RKO (cell line): ENCODE results near the gene NRXN3.

Source experiments
- DNase-seq: peaks from one replicate; pipeline ENCODE4 v3.0.0-alpha.2; 2016; ENCODE audit warnings: low spot score

NRXN3 gene

DNA sequence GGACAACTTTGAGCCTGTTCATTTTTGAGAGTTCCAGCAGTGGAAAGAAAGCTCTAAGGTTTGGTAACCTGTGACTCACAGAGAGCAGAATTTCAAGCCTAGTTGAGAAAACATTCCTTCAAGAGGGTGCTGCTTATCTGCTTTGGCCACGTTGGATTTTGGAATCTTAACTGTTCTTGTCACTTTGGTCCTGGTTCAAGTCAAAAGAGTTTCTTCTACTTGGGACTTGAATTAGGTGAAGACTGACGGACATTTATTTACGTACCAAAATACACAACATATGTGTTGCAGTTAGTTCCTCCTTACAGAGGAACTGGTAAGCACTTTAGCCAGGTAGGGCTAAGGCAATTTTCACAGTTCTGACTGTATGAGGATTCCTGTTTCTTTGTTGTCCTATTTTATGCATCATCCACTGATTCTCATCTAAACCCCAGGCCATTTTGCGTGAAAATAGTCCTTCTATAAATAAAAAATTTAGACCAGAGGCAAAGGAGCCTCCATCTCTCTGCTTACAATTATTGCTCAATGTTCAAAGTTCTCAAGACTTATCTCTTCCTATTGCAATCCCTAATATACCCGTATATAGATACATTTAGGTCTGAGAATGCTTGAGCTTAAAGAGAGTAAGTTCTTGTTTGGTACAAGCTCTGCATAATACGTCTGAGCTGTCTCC, 1460.3 kb downstream of the NRXN3 start:
- DNase-seq: no peak

GRCh38 chr14:79631276-79631675, 1461.1 kb downstream of the NRXN3 start:
- no peak for DNase-seq

- no peak for DNase-seq
Measured at GRCh38 chr14:79638672-79639266, 1468.6 kb downstream of the NRXN3 start.

DNA sequence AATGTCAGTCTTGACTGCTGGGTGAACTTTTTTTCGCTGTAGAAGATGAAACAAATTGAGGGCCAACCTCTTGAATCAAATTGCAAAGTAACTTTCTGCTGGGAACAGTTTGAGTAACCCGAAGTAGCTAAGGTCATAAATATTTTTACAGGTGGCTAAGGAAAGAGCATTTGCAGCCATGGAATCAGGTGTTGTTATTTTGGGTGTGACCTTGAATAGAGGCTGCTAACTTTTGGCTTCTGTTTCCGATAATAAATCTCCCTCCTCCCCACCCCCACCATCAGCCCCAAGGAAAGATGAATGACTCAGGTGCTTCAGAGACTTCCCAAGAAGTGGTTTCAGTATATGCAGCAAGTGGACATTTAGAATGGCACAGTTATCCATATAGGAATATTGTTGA, 1469.4 kb downstream of the NRXN3 start:
- no peak for DNase-seq

DNA sequence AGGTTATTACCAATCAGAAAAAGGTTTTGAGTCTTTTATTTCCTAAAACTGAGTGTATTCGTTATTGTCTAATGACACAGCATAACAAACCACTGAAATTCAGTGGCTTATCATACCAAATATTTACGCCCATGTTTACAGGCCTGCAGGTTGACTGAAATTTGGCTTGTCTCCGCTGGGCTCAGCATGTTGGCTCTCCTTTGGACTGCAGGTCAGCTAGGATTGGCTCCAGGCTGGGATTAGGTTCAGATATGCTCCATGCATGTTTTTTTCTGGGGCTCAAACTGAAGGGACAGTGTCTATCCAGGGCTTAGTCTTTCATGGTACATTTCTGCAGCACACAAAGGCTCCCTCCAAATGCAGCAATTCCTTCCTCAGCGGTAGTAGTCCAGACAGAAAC, 1471.2 kb downstream of the NRXN3 start:
- no peak for DNase-seq

DNA sequence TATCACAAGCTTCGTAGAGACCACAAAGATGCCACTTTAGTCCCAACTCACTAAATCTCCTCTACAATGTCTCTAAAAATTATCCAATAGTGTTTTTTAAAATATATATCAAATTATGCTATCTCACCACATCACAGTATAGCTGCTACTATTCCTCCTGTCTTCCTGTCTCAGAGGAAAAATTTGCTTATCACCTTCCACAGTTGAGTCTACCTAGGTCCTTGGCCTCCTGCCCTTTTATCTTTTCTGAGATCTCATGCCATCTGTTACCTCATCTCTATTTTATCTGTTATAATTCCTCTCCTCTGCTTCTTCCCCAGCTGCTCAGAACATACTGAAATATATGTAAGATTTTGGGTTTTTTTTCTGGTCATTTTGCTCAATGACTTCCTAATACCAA, 1473.0 kb downstream of the NRXN3 start:
- DNase-seq: no peak

DNA sequence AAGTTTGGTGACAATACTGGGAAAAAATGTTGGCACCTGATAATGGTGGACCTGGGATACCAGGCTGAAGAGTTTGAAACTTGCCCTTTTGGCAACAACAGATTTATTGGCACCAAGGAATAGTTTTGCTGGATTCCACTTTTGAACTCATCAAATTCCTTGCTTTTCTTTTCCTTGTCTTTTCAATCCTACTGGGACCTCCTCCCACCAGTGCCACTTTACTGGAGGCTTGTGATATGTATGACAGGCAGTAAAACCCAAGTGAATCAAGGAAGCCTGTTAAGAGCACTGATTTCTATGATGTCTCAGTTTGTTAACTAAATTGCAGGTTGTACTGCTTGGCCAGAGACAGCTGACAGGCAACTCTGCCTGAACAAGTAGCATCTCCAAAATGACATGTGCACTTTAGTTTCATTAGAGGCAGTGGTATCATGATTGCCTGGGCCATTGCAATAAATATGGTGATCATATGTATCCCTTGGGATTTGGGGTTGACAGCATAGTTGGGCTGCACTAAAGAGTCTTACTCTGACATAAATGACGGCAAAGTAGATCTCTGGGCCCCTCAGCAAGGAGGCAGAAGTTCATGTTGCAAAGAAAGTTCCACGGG, 1475.7 kb downstream of the NRXN3 start:
- no peak for DNase-seq

DNA sequence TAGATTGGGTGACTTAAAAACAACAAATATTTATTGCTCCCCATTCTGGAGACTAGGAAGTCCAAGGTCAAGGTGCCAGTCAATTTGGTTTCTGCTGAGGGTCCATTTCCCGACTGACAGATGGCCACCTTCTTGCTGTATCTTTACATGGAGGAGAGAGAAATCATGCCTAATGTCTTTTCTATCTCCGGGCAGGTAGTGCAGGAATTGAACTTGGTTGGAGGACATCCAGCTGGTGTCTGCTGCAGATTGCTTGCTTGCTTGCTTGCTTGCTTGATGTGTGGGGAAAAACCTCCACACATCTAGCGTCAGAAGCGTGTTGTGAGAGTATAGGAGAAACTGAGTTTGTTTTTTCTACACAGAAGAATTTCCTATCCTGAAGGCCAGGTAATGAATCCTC, 1479.7 kb downstream of the NRXN3 start:
- DNase-seq: no peak

DNA sequence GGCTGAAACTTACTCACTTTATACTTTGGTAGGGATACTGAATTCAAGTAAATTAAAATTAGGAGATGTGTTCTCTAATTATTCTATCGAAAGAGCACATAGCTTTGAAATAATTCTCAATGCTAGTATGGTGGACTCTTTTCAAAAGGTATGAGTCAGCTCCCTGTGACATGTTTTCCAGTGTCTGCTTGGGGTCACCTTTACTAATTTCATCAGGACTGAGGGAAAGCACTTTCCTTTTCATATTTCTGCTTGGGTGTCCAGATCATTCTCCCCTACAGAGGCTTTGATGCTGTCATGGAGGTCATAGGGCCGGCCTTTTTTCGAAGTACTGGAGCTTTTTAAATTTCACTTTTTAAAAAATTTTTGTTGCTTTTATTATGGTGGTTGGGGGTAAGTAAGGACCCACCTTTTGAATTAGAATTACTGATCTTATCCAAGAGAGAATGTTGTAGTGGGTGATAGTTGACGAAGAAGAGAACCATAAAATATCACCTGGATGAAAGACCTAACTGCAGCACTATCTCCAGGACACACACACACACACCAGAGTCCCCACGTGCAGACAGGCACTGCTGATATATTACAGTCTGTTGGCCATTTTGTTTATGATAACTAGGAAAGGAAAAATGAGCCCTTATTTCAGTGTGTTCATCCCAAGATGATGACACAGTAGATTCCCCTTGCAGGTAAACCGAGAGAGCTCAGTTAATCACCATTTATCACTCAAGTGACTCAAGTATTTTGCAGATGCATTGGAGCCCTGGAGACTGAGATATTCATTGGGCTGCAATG, 1482.5 kb downstream of the NRXN3 start:
- DNase-seq: no peak

- DNase-seq: no peak
Measured at GRCh38 chr14:79656056-79656455, 1485.9 kb downstream of the NRXN3 start.

DNA sequence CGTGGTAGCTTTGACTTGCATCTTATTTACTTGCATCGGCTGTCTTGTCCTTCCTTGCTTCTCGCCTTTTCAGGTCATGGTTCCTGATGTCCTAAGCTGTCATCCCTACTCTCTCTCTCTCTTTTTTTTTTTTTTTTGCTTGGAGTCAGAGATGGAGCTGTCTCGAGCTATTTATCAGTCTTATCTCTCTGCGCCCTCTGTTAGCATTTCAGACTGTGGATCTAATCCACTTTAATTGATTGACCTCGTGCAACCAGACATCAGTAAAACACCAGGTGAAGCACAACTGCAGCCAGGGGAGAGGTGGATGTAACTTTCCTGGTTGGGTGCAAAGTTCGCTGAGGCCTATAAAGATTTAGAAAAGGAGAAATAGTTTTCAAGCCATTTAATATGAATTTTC, 1486.3 kb downstream of the NRXN3 start:
- no peak for DNase-seq

DNA sequence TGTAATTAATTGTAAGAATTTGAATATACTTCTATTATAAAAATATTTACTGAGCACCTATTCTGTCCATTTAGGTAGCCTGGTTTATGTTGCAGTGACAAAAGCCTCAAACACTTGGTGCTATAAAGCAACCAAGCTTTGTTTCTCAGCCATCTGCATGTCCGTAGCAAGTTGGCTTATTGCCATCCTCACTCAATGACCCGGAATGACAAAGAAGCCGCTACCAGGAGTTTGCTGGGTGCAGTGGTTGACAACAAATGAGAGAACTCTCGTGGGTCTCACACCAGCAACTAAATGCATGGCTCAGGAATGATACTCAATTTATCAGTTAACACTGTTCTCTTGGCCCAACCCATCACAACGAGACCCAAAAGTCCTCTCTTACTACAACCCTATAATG, 1488.0 kb downstream of the NRXN3 start:
- DNase-seq: no peak

DNA sequence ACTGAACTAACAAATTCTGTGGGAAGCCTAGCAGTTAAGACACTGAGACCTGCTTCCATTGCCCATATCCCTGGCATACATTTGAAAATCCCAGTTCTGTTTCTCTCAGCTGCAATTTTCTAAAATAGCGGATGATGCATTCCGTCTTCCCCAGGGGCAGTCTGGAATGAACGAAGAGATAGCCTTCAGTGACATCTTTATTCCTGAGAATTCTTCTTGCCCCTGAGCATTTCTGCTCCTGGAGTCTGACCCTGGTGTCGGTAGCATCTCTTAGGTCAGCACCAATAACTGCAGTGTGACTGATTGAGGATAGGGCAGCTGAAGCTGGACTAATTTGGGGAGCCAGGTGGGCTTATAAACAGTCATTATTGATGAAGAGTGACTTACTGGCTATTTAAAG, 1488.6 kb downstream of the NRXN3 start:
- no peak for DNase-seq

- no peak for DNase-seq
Measured at GRCh38 chr14:79660053-79660939, 1490.1 kb downstream of the NRXN3 start.

DNA sequence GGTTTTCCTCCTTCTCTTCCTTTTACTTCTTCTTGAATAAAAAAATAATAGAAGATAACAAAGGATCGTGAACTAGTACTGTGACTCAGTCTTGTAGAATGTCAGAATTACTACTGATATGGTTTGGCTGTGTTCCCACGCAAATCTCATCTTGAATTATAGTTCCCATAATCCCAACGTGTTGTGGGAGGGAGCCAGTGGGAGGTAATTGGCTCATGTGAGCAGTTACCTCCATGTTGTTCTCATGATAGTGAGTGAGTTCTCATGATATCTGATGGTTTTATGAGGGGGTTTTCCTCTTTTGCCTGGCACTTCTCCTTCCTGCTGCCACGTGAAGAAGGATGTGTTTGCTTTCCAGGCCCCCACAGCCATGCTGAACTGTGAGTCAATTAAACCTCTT, 1491.6 kb downstream of the NRXN3 start:
- no peak for DNase-seq

GRCh38 chr14:79663453-79663852, 1493.3 kb downstream of the NRXN3 start:
- DNase-seq: no peak

DNA sequence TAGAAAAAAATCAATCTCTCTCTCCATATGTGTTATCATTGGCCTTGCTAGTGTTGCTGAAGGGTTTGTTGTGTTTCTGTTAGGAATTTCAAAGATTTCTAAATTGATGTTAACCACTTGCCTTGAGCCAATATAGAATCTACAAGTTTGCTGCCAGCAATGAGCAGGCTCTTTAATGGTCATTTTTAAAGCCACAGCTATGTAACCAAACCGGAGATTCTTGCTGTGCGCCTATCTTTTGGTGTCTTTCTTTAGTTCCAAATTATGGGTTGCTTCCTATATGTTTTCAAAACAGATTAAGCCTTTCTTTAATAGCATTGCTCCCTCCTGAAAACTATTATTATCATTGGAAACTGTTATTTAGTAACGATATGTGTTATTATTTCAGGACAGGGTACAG, 1495.4 kb downstream of the NRXN3 start:
- DNase-seq: no peak

- DNase-seq: no peak
Measured at GRCh38 chr14:79668951-79669350, 1498.8 kb downstream of the NRXN3 start.

GRCh38 chr14:79670811-79671210, 1500.6 kb downstream of the NRXN3 start:
- DNase-seq: no peak

- DNase-seq: no peak
Measured at GRCh38 chr14:79680087-79680486, 1509.9 kb downstream of the NRXN3 start.

- DNase-seq: no peak
Measured at GRCh38 chr14:79686196-79686595, 1516.0 kb downstream of the NRXN3 start.

DNA sequence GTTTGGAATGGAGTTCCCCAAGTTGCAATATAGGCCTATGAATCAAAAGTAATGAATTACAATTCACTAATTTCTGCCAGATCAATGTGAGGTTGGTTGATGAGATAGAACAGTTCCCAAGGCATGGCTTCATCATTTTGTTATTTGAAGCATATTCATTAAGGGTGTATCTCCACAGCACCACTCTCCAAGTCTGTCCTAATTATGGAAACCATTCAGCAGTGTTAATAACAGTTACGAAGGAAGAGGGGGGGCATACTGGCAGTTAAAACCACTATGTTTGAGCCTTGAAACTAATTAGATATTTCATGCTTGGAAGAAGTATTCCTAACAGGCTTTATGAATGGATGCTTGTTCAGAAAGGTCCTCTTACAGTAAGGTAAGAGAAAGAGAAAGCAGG, 1520.8 kb downstream of the NRXN3 start:
- DNase-seq: no peak
